ENCODE data around the gene GREM1.

GREM1 gene

DNA sequence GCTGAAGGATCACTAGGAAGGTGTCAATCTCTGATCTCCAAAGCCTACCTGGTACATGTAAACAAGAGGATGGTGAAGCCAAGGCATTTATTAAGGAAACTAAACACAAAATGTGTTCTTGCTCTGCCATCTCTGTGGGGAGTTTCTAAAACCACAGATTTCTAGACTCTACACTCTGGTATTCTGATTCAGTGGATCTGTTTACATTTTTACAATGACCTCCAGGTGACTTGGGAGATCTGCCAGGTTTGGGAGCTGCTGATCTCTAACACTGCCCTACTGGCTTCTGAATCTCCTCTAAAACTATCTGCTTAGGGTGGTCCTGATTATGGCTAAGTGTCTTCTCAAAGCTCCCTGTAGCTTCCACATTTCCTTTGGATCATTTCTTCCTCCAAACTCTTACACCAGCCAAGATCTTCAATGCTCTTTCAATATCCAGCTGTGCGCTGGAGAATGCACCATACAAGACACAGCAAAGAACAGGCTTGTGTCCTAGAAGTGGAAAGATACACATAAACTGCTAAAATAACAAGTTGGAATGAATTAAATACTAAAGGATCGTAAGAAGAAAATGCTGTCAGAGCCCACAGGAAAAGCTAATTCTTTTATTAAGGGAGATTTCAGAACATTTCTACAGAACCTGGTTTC lies 72.7 kb downstream of the GREM1 start:
- DNase-seq: no peak

DNA sequence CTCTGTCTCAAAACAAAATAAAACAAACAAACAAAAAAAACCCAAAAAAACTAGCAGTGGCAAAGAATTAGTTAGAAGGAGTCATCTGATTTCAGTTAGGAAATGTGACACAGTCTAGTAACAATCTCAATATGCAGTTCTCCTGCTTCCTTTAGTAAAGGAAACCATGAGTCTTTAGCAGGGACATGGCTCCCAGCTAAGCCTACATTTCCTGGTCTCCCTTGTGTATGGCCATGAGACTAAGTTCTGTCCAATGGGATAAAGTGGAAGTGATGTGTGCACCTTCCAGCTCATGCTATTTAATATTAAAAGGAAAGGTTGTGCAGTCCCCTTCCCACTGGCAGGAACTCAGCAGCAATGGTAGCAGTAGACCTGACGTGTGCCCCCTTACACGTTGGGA lies 74.6 kb downstream of the GREM1 start:
- DNase-seq: no peak
